NCI-H446 (cell line): Measurements from ENCODE around the gene TNFRSF25.

Source experiments
- DNase-seq, 2 experiments: peaks; one replicate each; lab custom pipeline; 2025; lab: John Stamatoyannopoulos, UW

TNFRSF25 gene, protein sequence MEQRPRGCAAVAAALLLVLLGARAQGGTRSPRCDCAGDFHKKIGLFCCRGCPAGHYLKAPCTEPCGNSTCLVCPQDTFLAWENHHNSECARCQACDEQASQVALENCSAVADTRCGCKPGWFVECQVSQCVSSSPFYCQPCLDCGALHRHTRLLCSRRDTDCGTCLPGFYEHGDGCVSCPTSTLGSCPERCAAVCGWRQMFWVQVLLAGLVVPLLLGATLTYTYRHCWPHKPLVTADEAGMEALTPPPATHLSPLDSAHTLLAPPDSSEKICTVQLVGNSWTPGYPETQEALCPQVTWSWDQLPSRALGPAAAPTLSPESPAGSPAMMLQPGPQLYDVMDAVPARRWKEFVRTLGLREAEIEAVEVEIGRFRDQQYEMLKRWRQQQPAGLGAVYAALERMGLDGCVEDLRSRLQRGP

DNA sequence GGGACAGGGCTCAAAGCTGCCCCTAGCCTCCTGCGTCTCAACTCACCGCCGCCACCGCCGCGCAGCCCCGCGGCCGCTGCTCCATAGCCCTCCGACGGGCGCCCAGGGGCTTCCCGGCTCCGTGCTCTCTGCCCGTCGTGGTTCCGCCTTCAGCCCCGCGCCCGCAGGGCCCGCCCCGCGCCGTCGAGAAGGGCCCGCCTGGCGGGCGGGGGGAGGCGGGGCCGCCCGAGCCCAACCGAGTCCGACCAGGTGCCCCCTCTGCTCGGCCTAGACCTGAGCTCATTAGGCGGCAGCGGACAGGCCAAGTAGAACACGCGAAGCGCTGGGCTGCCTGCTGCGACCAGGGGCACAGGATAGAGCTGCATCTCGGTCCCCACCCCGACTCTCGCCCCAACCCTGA is at the start of gene TNFRSF25:
TNFRSF25 (minus strand) TSS at position 151 of the 400 bp plus-strand sequence; CDS start at position 85, 66 bp downstream.
- no peak for DNase-seq

DNA sequence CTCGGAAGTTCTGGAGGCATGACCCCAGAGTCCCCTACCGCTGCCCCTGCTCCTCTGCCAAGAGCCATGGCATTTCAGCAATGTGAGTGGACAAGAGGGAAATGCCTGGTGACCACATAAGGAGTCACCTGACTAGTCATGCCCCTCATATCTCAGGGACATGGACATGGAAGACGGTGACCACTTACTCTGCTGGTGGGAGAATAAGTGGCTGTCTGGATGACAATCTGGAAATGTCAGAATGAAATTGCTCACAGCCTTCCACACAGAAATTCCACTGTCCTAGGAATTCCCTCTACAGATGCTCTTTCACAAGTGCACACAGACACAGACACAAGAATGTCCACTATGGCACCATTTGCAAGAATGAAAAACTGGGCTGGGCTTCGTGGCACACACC is 49.8 kb upstream of the TNFRSF25 start:
- DNase-seq: no peak

DNA sequence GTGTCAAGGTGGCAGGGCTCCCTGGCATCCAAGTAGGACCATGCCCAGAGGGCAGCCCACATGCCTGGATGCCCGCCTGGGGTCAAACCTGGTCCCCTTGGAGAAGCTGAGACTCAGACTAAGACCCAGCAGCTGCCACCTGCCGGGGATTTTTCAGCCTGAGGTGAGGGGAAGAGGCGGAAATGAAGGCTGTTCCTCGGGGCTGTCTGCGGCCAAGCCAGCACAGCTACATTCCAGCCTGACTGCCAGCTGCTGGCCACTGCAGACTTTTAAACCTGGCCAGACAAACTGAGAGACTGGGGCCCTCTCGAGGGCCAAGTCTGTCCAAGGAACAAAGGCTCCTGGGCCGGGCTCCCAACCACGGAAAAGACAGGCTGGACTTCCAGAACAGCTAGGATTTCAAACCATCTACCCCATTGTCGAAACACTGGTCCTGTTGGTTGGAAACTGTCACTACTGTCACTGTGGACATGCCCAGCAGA is 47.4 kb upstream of the TNFRSF25 start:
- no peak for DNase-seq

DNA sequence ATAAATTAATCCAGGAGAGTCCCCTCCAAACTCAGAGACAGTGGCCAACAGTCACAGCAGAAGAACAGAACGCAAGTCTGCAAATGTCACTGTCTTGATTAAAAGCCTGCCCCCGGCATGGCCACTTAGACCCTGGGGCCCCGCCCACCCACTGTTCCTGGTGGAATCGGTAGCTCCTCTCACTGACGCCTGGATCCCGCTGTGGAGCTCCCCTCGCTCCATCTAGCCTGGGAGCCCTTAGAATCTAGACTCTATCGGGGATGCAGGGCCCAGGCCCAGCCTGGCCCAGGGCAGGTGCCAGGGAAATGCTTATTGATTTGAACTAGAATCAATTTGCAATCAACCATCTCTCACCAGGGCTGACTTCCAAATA is 46.9 kb upstream of the TNFRSF25 start:
- no peak for DNase-seq

DNA sequence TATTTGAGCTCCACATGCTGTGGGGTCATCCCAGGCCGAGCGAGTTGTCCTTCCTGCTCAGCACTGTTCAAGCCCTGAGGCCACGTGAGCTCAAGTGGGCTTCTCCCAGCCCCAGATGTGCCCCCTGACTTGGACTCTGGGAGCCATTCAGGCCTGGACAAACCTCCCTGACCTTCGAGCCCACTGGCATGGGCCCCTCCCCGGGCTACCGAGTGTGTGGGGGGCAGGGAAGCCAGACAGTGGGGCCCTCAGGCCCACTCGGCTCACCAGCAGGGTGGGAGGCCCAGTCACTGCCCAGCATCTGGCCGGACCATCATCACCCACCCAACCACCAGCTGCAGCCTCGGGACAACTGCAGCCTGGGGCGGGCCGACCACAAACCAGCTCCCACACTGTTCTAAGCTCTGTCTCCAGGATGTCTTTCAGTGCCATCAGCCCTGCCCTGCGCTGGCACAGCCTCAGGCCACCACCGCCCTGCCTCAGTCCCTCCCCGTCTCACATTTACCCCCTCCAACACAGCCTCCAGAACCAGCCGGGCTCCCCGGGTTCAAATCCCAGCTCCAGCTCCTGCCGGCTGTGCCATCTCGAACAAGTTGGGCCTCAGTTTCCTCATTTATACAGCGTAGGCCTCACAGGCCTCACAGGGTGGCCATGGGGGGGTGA is 46.4 kb upstream of the TNFRSF25 start:
- no peak for DNase-seq

DNA sequence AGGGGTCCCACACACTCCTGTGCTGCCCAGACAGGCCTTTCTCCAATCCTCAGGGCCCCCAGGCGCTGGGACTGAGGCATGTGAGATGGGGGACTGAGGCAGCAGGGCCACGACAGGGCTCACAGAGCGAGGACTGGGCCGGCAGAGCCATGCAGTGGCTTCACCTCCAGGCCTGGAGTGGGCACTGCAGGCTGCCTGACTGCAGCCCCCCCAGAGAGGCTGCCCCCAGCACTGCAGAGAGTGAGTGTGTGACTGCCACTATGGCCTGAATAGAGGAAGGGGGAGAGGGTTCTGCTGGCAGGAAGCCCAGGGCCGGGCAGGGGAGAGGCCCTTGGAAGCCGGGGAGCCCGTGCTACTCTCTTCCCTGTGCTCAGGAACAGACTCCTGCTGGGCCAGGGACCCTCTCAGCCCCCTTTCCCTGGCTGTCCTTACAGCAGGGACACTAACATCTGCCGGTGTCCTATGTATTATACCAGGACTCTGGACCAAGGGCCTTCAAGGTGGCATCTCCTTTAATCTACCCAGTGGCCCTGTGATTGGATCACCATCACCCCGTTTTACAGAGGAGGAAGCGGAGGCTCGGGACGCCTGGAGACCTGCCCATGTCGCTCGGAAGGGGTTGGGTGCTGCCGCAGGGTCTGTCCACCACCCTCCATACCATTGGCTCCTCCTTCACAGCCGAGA is 45.7 kb upstream of the TNFRSF25 start:
- DNase-seq: no peak

DNA sequence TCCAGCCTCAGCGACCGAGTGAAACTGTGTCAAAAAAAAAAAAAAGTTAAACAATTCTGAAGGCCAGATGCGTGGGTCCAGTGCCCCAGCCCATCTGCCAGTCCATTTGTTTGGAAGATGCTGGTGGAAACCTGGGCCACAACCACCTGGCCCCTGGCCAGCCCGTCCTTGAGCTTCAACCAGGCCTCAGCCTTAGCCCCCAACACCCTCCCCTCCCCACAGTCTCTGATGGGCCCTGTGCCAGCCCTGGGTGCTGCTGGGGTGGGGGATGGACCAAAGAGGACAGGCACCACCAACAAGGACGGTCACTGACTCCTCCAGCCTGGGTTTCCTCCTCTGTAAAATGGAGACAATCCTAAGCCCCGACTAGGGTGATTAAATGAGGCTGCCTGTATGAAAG is 45.1 kb upstream of the TNFRSF25 start:
- DNase-seq: peak in 1 of 2 experiments; percentile 75

DNA sequence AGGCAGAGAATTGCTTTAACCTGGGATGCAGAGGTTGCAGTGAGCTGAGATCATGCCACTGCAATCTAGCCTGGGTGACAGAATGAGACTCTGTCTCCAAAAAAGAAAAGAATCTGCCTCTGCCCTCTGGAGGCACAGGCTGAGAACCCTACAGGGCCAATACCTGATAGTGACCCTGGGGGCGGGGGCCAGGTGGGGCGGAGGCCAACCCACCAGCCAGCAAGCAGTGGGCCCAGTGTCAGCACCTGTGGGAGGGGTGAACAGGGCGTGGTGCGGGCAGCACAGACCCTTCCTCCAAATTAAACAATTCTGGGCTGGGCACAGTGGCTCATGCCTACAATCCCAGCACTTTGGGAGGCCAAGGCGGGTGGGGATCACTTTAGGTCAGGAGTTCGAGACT is 44.5 kb upstream of the TNFRSF25 start:
- no peak for DNase-seq

DNA sequence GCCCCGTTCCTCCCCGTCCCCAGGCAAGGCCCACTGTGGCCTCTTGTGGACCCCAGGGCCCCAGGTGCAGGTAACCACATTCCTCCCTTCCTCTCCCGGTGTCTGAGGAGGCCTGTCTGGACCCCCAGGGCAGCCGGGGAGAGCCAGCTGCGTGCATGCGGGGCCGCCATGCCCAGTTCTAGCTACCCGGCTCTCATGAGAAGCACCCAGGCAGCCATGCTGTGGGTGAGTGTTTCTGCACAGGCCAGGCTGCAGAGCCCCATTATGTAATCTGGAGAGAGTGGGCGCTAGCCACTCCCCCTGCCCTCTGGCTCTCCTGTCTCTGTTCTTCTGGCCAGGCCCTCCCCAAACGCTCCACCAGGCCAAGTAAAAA is 43.9 kb upstream of the TNFRSF25 start:
- DNase-seq: no peak

DNA sequence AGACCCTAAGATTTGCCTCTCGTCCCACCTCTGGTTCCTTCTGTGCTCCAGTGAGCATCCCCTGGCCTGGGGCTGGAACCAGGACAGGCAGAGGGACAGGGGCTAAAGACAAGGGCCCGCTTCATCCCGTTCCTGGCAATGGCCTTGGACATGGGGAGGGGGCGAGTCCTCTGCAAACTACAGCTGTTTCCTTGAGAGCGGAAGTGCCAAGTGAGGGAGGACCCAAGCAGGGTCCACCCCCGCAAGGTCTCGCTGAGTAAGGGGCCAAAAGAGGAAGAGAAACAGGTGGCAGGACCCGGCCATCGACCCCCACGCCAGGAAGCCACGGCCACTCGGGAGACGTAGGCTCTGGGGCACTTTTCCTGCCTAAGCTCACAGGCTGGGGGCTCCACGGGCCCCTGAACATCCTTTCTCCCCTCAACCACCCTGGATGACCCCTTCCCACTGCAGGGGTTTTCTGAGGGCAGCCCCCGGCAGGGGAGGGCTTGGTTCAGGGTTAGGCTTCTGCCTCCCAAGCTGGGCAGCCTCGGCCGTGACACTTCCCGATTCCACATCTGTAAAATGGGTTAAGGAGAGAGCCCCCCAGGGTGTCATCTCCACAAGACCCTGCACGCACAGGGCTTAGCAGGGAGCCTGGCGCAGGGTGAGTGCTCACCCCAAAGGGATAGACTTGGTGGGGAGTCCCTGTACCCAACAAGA is 43.4 kb upstream of the TNFRSF25 start:
- no peak for DNase-seq

DNA sequence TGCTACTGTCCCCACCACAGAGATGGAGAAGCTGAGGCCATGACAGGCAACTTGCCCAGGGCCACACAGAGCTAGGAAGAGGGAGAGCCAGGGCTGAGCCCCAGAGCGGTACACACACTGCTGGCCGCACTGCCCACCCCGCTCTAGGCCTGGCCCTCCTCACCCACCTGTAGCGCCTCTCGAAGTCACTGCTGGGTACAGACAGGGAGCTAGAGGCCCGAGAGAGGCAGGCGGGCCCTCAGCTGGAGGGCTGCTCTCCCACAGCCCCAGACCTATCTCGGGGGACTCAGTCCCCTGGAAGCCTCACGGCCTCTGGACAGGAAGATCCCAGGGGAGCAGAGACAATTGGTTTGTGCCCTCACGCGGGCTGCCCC is 42.8 kb upstream of the TNFRSF25 start:
- DNase-seq: no peak

DNA sequence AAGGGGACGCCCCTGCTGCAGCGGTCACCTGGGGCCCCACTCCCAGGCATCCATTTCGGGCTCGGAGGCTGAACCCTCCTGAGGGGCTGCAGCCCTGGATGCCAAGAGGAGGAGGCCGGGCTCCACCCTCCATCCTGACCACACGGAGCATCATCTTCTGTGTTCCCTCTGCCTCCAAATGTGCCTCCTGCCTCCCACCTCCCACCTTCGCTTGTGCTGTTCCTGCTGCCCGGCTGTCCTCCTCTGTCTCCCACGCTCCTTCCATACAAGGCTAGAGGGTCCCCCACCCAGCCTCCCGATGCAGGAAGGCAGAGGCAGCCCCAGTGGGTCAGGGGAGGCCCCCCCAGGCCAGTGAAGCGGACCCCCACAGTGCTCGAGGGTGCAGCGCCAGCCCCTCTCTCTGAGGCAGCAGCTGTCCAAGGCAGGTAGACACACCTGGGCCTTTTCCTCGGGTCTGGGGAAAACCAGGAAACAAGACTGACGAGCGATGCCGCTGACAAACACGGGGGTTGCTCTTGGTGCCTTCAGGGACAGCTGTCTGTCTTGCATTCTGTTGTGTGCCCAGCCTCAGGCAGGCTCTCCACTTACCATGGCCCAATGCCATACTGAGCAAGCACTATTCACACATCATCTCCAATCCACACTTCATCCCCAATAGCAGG is 42.3 kb upstream of the TNFRSF25 start:
- peak in 1 of 2 experiments; percentile 70 for DNase-seq

DNA sequence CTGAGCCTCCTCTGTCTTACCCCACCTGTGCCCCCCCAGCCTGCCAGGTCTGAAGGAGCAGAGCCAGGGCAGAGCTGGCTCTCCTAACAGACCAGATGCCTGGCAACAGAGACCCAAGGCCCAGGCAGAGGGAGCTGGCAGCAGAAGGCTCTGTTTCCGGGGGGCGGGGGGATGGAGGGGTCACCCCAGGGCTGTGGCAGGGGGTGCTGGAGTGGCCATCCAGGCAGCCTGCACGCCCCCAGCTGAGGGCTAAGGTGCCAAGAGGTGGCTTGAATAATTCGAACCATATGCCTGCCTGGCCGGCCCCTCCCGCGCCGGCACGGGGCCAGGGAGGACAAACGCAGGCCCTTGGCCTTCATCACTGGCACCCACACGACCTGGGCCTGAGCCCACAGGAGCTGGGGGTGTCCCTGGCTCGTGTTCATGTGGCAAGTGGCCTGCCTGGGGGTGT is 41.5 kb upstream of the TNFRSF25 start:
- peak; percentile 70 to 86 for DNase-seq

DNA sequence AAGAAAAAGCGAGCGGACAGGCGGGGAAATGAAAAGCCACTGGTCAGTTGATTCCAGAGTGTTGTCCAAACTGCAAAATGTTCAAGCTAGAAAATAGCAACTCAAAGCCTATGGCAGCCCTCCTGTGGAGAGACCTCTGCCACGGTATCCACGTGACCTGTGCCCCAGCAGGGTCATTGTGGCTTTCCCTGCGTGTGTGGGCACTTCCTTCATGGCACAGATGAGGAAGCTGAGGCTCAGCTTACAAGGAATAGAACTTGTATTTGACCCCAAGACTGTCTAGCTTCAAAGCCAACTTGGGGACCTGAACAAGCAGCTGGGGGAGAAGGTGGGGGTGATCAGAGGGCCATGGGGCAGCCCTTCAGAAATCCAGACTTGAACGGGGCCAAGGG is 41.1 kb upstream of the TNFRSF25 start:
- no peak for DNase-seq

DNA sequence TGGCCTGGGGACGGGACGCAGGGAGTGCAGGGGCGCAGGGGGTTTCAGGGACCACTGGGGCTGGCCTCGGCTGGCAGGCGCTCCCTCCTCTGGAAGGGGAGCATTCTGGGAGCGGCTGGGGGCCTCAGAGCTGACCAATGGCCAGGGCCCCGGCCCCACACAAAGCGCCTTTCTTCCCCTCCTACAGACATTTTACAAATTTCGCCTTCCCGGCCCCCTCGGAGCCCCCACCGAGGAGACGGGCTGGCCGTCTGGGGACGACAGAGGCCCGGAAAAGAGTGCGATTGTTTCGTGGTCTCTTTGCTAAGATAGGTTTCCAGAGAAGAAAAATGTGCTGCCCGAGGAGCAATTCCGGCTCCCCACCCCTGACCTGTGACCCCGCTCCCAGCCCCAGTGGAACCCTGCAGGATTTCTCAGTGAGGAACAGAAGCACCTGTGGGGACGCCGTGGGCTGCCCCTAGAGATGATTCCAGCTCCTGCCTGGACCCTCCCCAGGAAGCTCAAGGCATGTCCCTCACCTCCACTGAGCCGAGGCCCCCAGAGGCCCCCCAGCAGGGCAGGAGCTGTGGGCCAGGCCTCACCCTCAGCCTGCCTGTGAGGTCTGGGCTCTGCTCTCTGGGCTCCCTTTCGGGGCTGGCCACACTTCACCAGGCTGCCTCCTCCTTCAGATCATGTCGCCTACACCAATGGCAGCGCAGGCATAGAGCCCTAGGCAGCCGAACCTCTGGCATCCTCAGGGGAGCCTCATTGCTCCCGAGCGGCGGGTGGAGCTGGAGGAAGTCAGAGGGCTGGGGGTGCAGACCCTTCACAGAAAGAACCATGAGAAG is 40.5 kb upstream of the TNFRSF25 start:
- no peak for DNase-seq

DNA sequence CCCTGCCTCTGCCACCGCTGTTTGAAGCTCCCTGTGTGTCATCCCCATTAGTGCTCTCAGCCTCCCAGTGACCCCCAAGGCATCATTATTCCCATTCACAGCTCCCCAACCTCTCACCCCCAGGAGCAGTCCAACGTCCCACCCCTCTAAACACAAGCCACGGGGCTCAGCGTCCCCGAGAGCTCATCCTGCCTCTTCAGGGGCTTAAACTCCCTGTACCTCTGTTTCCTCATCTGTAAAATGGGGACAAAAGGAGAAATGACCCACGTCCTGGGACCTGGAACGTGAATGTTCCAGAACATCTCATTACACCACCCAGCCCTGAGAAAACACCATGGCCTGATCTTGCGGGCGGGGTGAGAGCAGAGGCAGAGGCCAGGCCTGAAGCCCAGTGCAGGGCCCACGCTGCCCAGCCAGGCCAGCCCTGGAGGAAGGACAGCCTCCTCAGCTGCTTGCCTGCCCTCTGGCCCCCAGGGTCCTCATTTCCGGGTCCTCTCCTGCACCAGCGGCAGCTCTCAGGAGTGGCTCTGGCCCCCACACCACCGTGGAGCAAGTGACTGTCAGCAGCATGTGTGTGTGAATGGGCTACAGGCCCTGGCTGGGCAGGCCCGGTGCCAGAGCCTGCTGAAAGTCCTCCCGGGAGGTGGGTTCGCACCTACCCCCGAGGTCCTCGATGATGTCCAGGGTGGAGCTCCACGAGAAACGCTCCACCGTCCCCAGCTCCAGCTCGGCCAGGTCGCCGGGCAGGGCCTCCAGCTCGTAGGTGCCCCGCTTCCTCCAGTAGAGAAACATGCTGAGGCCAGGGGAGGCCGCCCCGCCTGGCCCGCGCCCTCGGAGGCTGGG is 39.6 kb upstream of the TNFRSF25 start:
- DNase-seq: no peak

DNA sequence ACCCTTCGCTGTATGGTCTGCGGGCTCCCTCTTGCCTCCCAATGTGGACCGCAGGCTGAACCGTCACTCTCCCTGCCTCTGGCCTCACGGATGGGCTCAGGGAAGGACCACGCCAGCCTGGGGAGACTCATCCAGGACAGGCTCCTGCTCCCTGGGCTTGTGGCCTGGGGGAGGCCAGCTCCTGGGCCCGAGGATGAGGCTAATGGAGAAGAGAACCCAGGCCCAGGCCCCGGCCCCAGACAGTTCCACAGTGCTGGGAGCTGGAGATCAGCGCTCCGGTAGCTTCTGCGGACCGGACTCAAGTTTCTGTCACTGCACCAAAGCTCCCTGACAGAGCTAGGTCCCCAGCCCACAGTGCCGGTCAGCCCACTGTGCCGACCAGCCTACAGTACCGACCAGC is 38.9 kb upstream of the TNFRSF25 start:
- DNase-seq: no peak

DNA sequence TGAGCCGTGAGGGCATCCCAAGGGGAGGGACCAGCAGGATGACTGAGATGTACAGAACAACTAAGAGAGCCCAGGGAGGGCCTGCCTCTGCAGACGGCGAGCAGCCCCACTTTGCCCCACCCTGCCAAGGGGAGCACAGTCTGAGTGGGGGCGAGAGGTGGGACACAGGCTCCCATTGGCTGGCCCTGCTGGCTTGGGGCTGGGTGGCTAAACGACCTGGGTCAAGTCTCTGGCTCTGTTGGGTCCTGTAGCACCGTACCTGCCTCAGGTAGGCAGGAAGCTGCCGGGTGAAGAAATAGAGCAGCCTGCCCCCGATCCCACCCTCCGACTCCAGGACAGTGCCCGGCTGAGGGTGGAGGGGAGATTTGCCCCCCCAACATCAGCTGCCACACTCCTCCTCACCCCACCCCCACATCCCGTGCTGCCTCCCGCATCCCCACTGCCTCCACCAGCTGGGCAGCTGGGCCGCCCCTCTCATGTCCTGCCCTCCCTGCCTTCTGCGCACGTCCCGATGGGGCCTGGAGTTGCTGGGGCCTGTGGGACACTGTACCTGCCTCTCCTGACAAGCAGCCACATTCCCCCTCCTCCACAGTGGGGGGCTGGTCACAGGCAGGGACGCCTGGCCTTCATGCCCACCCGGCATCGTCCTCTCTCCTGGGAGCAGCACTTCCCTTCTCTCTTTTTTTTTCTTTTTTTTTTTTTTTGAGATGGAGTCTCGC is 38.1 kb upstream of the TNFRSF25 start:
- DNase-seq: no peak
